Activated CD4-positive, alpha-beta memory T cell treated with anti-CD3 and anti-CD28 coated beads for 36 hours (primary cell): ENCODE measurements around the gene NKAIN2. TPM values are rescaled to one million over a fixed set of nuclear protein-coding genes. Genes with fewer than 3 reads are reported as not detected.

Experiments
- CTCF ChIA-PET: fragments of 350-600 bp; sonication (Branson Sonifier 250); formaldehyde crosslinking; loops from one replicate; lab custom pipeline; 2021; ENCODE audit warnings: antibody characterized with exemption, inconsistent platforms; lab: Charles Lee
- POLR2A ChIA-PET: fragments of 350-600 bp; sonication (Branson Sonifier 250); formaldehyde crosslinking; loops from one replicate; lab custom pipeline; 2021; ENCODE audit warnings: antibody characterized with exemption; lab: Charles Lee
- DNase-seq: peaks from one replicate; pipeline ENCODE4 v3.0.0-alpha.2; 2020
- H3K27ac Mint-ChIP-seq: one replicate; pipeline ENCODE4 v1.8.0; 2021; ENCODE audit warnings: mixed read lengths
- H3K27me3 Mint-ChIP-seq: one replicate; pipeline ENCODE4 v1.8.0; 2021; ENCODE audit warnings: mixed read lengths
- H3K36me3 Mint-ChIP-seq: one replicate; pipeline ENCODE4 v1.8.0; 2021; ENCODE audit warnings: mixed read lengths
- H3K4me1 Mint-ChIP-seq: one replicate; pipeline ENCODE4 v1.8.0; 2021; ENCODE audit warnings: low read depth, mixed read lengths
- H3K4me3 Mint-ChIP-seq: one replicate; pipeline ENCODE4 v1.8.0; 2021; ENCODE audit warnings: mild to moderate bottlenecking, mixed read lengths
- H3K9me3 Mint-ChIP-seq: one replicate; pipeline ENCODE4 v1.8.0; 2021; ENCODE audit warnings: mixed read lengths
- intact Hi-C: fragments of 100-400 bp; cut with micrococcal nuclease; formaldehyde crosslinking; loops from one replicate; pipeline ENCODE4 v1.15.1; 2023
- total RNA-seq, 2 experiments: library from RNA; stranded (reverse); gene quantifications; one replicate each; pipeline ENCODE4 v1.2.3, GENCODE V29; 2021

The NKAIN2 gene
- total RNA-seq, 2 experiments from 2014 or later, result not detected

- no peaks in the 10 kb centered on the region for H3K27me3 Mint-ChIP-seq
- CTCF ChIA-PET, result no interaction called here
- H3K4me1 Mint-ChIP-seq, result no peaks in the 10 kb centered on the region
These were observed 295.9 kb downstream of the NKAIN2 start for GRCh38 chr6:124099520-124099919.

GRCh38 chr6:124110514-124110913 is 306.8 kb downstream of the NKAIN2 start:
- CTCF ChIA-PET, result no interaction called here
- Mint-ChIP-seq H3K27ac (no peak overlapping the region), H3K9me3 (peaks cover 17% of the 10 kb centered on the region), H3K4me3 (no peak overlapping the region), H3K36me3 (no peaks in the 10 kb centered on the region), H3K27me3 (no peaks in the 10 kb centered on the region), H3K4me1 (no peaks in the 10 kb centered on the region)
- no peak for DNase-seq
- intact Hi-C loops, result no loop called here
- POLR2A ChIA-PET, result no interaction called here

More at GRCh38 chr6:124099520-124099919, 295.9 kb downstream of the NKAIN2 start:
- POLR2A ChIA-PET, result no interaction called here
- H3K9me3 Mint-ChIP-seq, result peaks cover 10% of the 10 kb centered on the region
- no peak overlapping the region for H3K27ac Mint-ChIP-seq
- no peaks in the 10 kb centered on the region for H3K36me3 Mint-ChIP-seq
- H3K4me3 Mint-ChIP-seq, result no peak overlapping the region
- intact Hi-C loops, result no loop called here
- no peak for DNase-seq

- Mint-ChIP-seq H3K4me1 (no peaks in the 10 kb centered on the region), H3K9me3 (no peaks in the 10 kb centered on the region), H3K27me3 (no peaks in the 10 kb centered on the region), H3K27ac (no peak overlapping the region), H3K4me3 (no peak overlapping the region), H3K36me3 (no peaks in the 10 kb centered on the region)
- CTCF ChIA-PET, result no interaction called here
- intact Hi-C loops, result no loop called here
- POLR2A ChIA-PET, result no interaction called here
- no peak for DNase-seq
These were observed 315.9 kb downstream of the NKAIN2 start for GRCh38 chr6:124119596-124119995.

GRCh38 chr6:124123617-124124209 is 320.0 kb downstream of the NKAIN2 start:
- Mint-ChIP-seq H3K36me3 (no peaks in the 10 kb centered on the region), H3K27ac (no peak overlapping the region), H3K27me3 (no peaks in the 10 kb centered on the region), H3K4me1 (no peaks in the 10 kb centered on the region), H3K4me3 (no peak overlapping the region), H3K9me3 (peaks cover 4% of the 10 kb centered on the region)
- DNase-seq, result no peak
- ChIA-PET POLR2A (no interaction called here), CTCF (no interaction called here)
- intact Hi-C loops, result no loop called here

DNA sequence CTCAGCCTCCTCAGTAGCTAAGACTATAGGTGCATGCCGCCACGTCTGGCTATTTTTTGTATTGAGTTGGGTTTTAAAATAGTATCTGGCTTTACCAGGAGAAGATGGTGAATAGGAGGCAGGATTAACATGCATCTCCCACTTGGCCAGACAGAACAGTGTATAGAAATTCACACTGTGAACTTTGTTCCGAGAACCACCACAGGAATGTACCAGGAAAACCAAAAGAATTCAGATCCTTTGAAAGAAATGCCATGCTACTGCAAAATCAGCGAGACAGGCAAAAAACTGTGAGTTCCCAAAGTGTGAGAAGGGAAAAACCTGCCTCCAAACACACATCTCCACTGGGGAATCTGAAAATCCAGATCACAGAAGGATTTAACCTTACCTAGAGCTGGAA is 327.6 kb downstream of the NKAIN2 start:
- DNase-seq, result no peak
- H3K9me3 Mint-ChIP-seq, result peaks cover 7% of the 10 kb centered on the region
- no peaks in the 10 kb centered on the region for H3K27me3 Mint-ChIP-seq
- ChIA-PET POLR2A (no interaction called here), CTCF (interaction anchor here (1.0 kb wide), 1 partner anchor 29 kb away, joined by 3 read pairs; no protein-coding TSS in a partner anchor)
- H3K36me3 Mint-ChIP-seq, result no peaks in the 10 kb centered on the region
- H3K4me3 Mint-ChIP-seq, result no peak overlapping the region
- no peaks in the 10 kb centered on the region for H3K4me1 Mint-ChIP-seq
- intact Hi-C loops, result no loop called here
- H3K27ac Mint-ChIP-seq, result no peak overlapping the region

GRCh38 chr6:124131779-124132178 is 328.1 kb downstream of the NKAIN2 start:
- intact Hi-C loops, result no loop called here
- no peaks in the 10 kb centered on the region for H3K4me1 Mint-ChIP-seq
- peaks cover 7% of the 10 kb centered on the region for H3K9me3 Mint-ChIP-seq
- H3K27me3 Mint-ChIP-seq, result no peaks in the 10 kb centered on the region
- ChIA-PET CTCF (interaction anchor here (1.0 kb wide), 1 partner anchor 28 kb away, joined by 3 read pairs; no protein-coding TSS in a partner anchor), POLR2A (no interaction called here)
- H3K4me3 Mint-ChIP-seq, result no peak overlapping the region
- H3K27ac Mint-ChIP-seq, result no peak overlapping the region
- DNase-seq, result no peak
- H3K36me3 Mint-ChIP-seq, result no peaks in the 10 kb centered on the region

DNA sequence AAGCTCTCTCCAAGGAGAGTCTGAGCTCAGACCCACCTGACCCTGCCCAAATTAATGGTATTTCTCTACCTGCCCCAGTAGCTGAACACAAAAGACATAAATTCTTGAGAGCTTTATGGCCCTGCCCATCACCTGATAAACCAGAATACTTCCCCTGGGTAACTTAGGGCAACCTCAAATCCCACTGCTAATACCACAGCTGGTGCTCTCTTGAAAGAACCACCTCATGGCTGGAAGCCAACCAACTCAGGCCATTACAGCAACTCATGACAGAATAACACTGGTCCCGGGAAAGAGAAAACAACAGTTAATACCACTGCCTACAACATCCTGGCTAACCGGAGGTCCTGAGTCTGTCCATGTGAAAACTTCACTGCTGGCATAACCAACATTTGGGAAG is 328.6 kb downstream of the NKAIN2 start:
- ChIA-PET POLR2A (no interaction called here), CTCF (interaction anchor here (1.0 kb wide), 1 partner anchor 28 kb away, joined by 3 read pairs; no protein-coding TSS in a partner anchor)
- no peak overlapping the region for H3K27ac Mint-ChIP-seq
- intact Hi-C loops, result no loop called here
- peaks cover 7% of the 10 kb centered on the region for H3K9me3 Mint-ChIP-seq
- H3K36me3 Mint-ChIP-seq, result no peaks in the 10 kb centered on the region
- no peaks in the 10 kb centered on the region for H3K27me3 Mint-ChIP-seq
- no peaks in the 10 kb centered on the region for H3K4me1 Mint-ChIP-seq
- H3K4me3 Mint-ChIP-seq, result no peak overlapping the region
- DNase-seq, result no peak

GRCh38 chr6:124142852-124143251 is 339.2 kb downstream of the NKAIN2 start:
- DNase-seq, result no peak
- intact Hi-C loops, result no loop called here
- POLR2A ChIA-PET, result no interaction called here
- CTCF ChIA-PET, result no interaction called here
- peaks cover 6% of the 10 kb centered on the region for H3K9me3 Mint-ChIP-seq
- no peaks in the 10 kb centered on the region for H3K36me3 Mint-ChIP-seq
- no peak overlapping the region for H3K4me3 Mint-ChIP-seq
- no peaks in the 10 kb centered on the region for H3K27me3 Mint-ChIP-seq
- H3K4me1 Mint-ChIP-seq, result no peaks in the 10 kb centered on the region
- H3K27ac Mint-ChIP-seq, result no peak overlapping the region

DNA sequence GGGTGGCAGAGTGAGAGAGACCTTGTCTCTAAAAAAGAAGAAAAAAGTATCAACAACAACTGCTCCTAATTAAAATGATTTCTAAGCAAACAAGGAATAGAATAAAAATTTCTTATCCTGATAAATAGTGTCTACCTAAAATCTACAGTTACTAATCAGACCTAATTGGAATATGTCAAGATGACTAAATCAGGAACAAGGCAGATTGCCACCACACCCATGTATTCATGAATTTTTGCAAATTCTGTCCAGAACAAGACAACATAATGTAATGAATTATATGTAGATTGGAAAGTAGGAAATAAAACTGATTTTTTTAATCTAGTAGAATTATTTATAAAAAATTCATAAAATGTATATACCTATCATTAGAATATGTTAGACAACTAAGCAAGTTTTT is 339.8 kb downstream of the NKAIN2 start:
- Mint-ChIP-seq H3K36me3 (no peaks in the 10 kb centered on the region), H3K27ac (no peak overlapping the region), H3K4me3 (no peak overlapping the region), H3K27me3 (no peaks in the 10 kb centered on the region), H3K9me3 (peaks cover 6% of the 10 kb centered on the region), H3K4me1 (no peaks in the 10 kb centered on the region)
- intact Hi-C loops, result no loop called here
- POLR2A ChIA-PET, result no interaction called here
- no peak for DNase-seq
- CTCF ChIA-PET, result no interaction called here

- ChIA-PET CTCF (no interaction called here), POLR2A (no interaction called here)
- no peak overlapping the region for H3K27ac Mint-ChIP-seq
- intact Hi-C loops, result no loop called here
- no peak overlapping the region for H3K4me3 Mint-ChIP-seq
- no peaks in the 10 kb centered on the region for H3K36me3 Mint-ChIP-seq
- no peaks in the 10 kb centered on the region for H3K9me3 Mint-ChIP-seq
- no peaks in the 10 kb centered on the region for H3K4me1 Mint-ChIP-seq
- H3K27me3 Mint-ChIP-seq, result no peaks in the 10 kb centered on the region
- DNase-seq, result no peak
These were observed 344.0 kb downstream of the NKAIN2 start for GRCh38 chr6:124147621-124148020.

- POLR2A ChIA-PET, result no interaction called here
- DNase-seq, result no peak
- no peaks in the 10 kb centered on the region for H3K9me3 Mint-ChIP-seq
- no peak overlapping the region for H3K27ac Mint-ChIP-seq
- no peak overlapping the region for H3K4me3 Mint-ChIP-seq
- H3K4me1 Mint-ChIP-seq, result no peaks in the 10 kb centered on the region
- no peaks in the 10 kb centered on the region for H3K36me3 Mint-ChIP-seq
- intact Hi-C loops, result no loop called here
- CTCF ChIA-PET, result no interaction called here
- H3K27me3 Mint-ChIP-seq, result no peaks in the 10 kb centered on the region
These were observed 344.7 kb downstream of the NKAIN2 start for GRCh38 chr6:124148236-124148957.

GRCh38 chr6:124149646-124150045 is 346.0 kb downstream of the NKAIN2 start:
- Mint-ChIP-seq H3K4me3 (no peak overlapping the region), H3K4me1 (no peaks in the 10 kb centered on the region), H3K9me3 (no peaks in the 10 kb centered on the region), H3K36me3 (no peaks in the 10 kb centered on the region), H3K27ac (no peak overlapping the region), H3K27me3 (no peaks in the 10 kb centered on the region)
- ChIA-PET POLR2A (no interaction called here), CTCF (no interaction called here)
- no peak for DNase-seq
- intact Hi-C loops, result no loop called here

DNA sequence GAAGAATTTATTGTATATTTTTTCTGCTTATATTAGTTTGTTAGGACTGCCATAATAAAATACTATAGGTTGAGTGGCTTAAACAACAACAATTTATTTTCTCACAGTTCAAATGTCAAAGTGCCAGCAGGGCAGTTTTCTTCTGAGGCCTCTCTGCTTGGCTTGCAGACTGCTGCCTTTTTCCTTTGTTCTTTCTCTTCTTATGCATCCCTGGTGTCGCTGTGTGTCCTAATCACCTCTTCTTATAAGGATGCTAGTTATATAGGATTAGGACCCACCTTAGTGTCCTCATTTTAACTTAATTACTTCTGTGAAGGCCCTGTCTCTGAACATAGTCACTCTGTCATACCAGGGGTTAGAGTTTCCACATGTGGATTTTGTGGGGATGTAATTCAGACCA is 354.4 kb downstream of the NKAIN2 start:
- no peak overlapping the region for H3K4me3 Mint-ChIP-seq
- no peak for DNase-seq
- H3K4me1 Mint-ChIP-seq, result no peaks in the 10 kb centered on the region
- H3K27ac Mint-ChIP-seq, result no peak overlapping the region
- intact Hi-C loops, result no loop called here
- H3K36me3 Mint-ChIP-seq, result no peaks in the 10 kb centered on the region
- no peaks in the 10 kb centered on the region for H3K27me3 Mint-ChIP-seq
- ChIA-PET POLR2A (no interaction called here), CTCF (no interaction called here)
- H3K9me3 Mint-ChIP-seq, result peaks cover 11% of the 10 kb centered on the region
